Measurements from ENCODE around the gene ZFPM1.

The ZFPM1 gene

DNA sequence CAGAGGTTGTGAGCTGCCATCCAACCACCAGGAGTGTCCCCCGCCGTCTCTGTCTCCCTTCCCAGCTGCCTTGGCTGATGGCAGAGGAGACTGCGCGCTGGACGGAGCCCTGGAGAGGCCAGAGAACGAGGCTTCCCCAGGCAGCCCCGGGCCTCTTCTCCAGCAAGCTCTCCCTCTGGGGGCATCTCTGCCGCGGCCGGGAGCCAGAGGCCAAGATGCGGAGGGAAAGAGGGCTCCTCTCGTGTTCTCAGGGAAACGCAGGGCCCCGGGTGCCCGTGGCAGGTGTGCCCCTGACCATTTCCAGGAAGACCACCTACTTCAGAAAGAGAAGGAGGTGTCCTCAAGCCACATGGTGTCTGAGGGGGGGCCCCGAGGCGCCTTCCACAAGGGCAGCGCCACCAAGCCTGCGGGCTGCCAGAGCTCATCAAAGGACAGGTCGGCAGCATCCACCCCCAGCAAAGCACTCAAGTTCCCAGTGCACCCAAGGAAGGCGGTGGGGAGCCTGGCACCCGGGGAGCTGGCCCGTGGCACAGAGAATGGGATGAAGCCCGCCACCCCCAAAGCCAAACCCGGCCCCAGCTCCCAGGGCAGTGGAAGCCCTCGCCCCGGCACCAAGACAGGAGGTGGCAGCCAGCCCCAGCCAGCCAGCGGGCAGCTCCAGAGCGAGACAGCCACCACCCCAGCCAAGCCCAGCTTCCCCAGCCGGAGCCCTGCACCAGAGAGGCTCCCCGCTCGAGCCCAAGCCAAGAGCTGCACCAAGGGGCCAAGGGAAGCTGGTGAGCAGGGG is 14.8 kb upstream of the ZFPM1 start:
- no peak for DNase-seq (ENCODE audit: low read depth)
- TF ChIP-seq, protein P1, sequence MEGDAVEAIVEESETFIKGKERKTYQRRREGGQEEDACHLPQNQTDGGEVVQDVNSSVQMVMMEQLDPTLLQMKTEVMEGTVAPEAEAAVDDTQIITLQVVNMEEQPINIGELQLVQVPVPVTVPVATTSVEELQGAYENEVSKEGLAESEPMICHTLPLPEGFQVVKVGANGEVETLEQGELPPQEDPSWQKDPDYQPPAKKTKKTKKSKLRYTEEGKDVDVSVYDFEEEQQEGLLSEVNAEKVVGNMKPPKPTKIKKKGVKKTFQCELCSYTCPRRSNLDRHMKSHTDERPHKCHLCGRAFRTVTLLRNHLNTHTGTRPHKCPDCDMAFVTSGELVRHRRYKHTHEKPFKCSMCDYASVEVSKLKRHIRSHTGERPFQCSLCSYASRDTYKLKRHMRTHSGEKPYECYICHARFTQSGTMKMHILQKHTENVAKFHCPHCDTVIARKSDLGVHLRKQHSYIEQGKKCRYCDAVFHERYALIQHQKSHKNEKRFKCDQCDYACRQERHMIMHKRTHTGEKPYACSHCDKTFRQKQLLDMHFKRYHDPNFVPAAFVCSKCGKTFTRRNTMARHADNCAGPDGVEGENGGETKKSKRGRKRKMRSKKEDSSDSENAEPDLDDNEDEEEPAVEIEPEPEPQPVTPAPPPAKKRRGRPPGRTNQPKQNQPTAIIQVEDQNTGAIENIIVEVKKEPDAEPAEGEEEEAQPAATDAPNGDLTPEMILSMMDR (conservative IDR thresholded peaks at IDR 0.05; ENCODE audit: control insufficient read depth, insufficient read depth, low read depth, low read length), result no peak
- H3K4me3 ChIP-seq (ENCODE audit: control insufficient read depth, low read depth, low read length), result no peak overlapping the region

DNA sequence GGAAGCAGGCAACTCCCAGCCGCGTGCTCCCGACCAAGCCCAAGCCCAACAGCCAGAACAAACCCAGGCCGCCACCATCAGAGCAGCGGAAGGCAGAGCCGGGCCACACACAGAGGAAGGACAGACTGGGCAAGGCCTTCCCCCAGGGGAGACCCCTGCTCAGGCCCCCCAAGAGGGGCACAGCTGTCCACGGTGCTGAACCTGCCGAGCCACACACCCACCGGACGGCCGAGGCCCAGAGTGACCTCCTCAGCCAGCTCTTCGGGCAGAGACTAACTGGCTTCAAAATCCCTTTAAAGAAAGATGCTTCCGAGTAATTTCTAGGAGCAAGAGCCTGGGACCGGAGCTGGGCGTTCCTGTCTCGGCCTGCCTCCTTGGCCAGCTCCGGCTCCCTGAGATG is 14.1 kb upstream of the ZFPM1 start:
- no peak for DNase-seq (ENCODE audit: low read depth)
- TF ChIP-seq, protein P1 (conservative IDR thresholded peaks at IDR 0.05; ENCODE audit: control insufficient read depth, insufficient read depth, low read depth, low read length), result no peak
- H3K4me3 ChIP-seq (ENCODE audit: control insufficient read depth, low read depth, low read length), result no peak overlapping the region

DNA sequence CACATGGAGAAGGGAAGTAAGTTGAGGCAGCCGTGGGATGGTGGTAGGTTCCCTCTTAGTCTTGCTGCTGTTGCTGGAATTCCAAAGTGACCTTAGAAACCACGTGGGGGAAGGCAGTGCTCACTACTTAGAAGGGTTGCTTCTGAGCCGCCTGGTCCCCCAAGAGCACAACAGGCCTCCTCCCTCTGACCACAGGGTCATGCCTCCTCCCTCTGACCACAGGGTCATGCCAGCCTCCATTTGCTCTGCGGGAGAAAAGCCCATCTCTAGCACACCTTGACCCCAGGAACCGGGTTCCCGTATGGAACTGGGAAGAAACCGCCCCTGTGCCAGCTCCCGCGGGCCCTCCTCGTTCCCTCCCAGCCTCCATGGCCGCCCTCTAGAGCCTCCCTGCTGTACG is 13.4 kb upstream of the ZFPM1 start:
- TF ChIP-seq, protein P1 (conservative IDR thresholded peaks at IDR 0.05; ENCODE audit: control insufficient read depth, insufficient read depth, low read depth, low read length), result no peak
- no peak overlapping the region for H3K4me3 ChIP-seq (ENCODE audit: control insufficient read depth, low read depth, low read length)
- no peak for DNase-seq (ENCODE audit: low read depth)

DNA sequence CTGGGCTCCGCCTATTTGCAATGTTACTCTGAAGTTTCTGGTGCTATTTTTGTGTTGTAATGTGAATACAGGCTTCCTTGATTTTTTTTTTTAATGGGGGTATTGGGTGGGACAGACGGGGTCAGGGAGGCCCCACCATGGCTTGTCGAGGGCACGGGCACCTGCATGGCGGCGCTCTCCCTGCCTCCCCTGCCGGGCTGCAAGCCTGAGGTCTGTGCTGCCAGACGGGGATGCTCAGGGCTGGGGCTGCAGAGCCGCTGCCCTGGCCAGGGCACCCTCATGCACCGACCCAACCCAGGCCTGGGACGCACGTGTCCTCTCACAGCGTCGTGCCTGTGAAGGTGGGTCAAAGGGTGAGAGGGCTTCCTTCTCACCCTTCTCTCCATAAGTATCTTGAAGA is 13.0 kb upstream of the ZFPM1 start:
- TF ChIP-seq, protein P1 (conservative IDR thresholded peaks at IDR 0.05; ENCODE audit: control insufficient read depth, insufficient read depth, low read depth, low read length), result no peak
- DNase-seq (ENCODE audit: low read depth), result no peak

DNA sequence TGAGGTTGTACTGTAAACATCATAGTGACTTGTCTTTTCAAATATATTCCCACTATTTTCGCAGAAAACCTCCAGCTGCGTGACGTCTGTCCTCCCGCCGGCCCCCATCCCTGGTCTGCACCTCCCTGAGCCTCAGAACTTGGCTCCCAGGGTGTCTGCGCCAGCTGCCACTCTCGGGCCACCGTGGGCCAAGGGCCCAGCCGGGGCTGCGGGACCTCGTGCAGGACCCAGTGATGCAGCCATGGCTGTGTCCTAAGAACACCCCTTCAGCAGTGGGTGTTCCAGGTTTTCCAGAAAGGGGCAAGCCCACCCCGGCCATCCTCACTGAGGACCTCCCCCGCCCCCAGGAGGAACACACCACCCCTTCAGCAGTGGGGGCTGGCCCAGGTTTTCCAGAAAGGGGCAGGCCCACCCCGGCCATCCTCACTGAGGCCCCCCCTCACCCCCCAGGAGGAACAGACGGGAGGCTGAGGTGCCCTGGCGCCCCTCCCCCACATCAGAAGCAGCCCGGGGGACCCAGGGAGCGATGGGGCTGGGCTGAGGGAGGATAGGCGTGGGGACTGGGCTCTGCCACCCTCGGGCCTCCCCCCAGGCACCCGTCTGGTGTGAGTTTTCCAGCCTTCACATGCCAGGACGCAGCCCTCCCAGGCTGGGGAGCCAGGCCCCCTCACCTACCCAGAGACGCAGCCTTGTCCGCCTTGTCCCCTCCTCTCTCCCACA is 12.2 kb upstream of the ZFPM1 start:
- H3K4me3 ChIP-seq (ENCODE audit: control insufficient read depth, low read depth, low read length), result no peak overlapping the region
- TF ChIP-seq, protein P1 (conservative IDR thresholded peaks at IDR 0.05; ENCODE audit: control insufficient read depth, insufficient read depth, low read depth, low read length), result no peak
- DNase-seq (ENCODE audit: low read depth), result no peak

More for the DNA sequence above, 13.0 kb upstream of the ZFPM1 start:
- no peak overlapping the region for H3K4me3 ChIP-seq (ENCODE audit: control insufficient read depth, low read depth, low read length)

DNA sequence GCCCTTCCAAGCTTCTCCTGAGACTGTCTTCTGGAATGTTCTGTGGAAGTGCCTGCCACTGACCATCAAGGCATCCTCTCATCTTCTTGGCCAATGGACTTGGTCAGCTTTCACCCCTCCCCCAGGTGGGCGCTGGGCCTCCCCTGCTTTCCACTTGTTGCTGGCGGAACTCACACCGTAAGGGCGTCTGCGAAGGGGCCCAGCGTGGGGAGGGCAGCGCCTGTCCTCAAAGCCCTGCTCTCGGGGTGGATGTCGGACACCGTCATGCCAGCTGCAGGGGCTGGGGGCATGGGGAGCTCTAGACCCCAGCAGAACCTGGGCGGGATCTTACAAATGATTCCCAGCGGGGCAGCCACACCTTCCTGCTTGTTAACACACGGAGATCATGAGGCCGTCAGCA is 11.6 kb upstream of the ZFPM1 start:
- H3K4me3 ChIP-seq (ENCODE audit: control insufficient read depth, low read depth, low read length), result no peak overlapping the region
- TF ChIP-seq, protein P1 (conservative IDR thresholded peaks at IDR 0.05; ENCODE audit: control insufficient read depth, insufficient read depth, low read depth, low read length), result no peak
- DNase-seq (ENCODE audit: low read depth), result no peak

Data from fibroblast of mammary gland (primary cell).